A673 (cell line): ENCODE results near the gene KDM4E. TPM values are rescaled to one million over a fixed set of nuclear protein-coding genes. Genes with fewer than 3 reads are reported as not detected.

ENCODE experiments used
- BruUV-seq: library from RNA; stranded (reverse); fragments of 400-500 nt; replicated peaks from 2 replicates; lab custom pipeline; 2021; lab: Mats Ljungman, UMichigan
- CTCF ChIA-PET: fragments of 300-600 bp; sonication (Branson Sonifier 250); formaldehyde crosslinking; loops from one replicate; lab custom pipeline; 2022; ENCODE audit warnings: antibody characterized with exemption; lab: Charles Lee
- POLR2A ChIA-PET: fragments of 300-600 bp; sonication (Branson Sonifier 250); formaldehyde crosslinking; loops from one replicate; lab custom pipeline; 2022; ENCODE audit warnings: antibody characterized with exemption; ENCODE audit not compliant: low non-redundant PET; lab: Charles Lee
- DNase-seq: peaks from one replicate; pipeline ENCODE4 v3.0.0-alpha.2; 2015; ENCODE audit warnings: low spot score
- H3K27ac ChIP-seq: fragments of 200-600 bp; sonication (generic); 2 replicates; pipeline ENCODE4 v1.5.1; 2016; ENCODE audit warnings: mixed run types, low read depth, mild to moderate bottlenecking, mixed read lengths, antibody characterized with exemption, low read length; ENCODE audit not compliant: poor library complexity, severe bottlenecking
- H3K27me3 ChIP-seq: fragments of 200-600 bp; sonication (generic); replicated peaks from 2 replicates; pipeline ENCODE4 v1.6.1; 2017; ENCODE audit warnings: mixed run types, low read depth, mild to moderate bottlenecking, mixed read lengths, antibody characterized with exemption, low read length; ENCODE audit not compliant: insufficient read depth, poor library complexity
- H3K36me3 ChIP-seq: fragments of 200-600 bp; sonication (generic); 2 replicates; pipeline ENCODE4 v1.6.1; 2016; ENCODE audit warnings: mixed run types, mild to moderate bottlenecking, mixed read lengths, antibody characterized with exemption, low read length; ENCODE audit not compliant: insufficient read depth, poor library complexity, severe bottlenecking
- H3K4me1 ChIP-seq: fragments of 200-600 bp; sonication (generic); 2 replicates; pipeline ENCODE4 v1.6.1; 2017; ENCODE audit warnings: mixed run types, mild to moderate bottlenecking, mixed read lengths, antibody characterized with exemption, low read length; ENCODE audit not compliant: insufficient read depth, poor library complexity, severe bottlenecking
- H3K4me3 ChIP-seq: fragments of 200-600 bp; sonication (generic); 2 replicates; pipeline ENCODE4 v1.5.1; 2016; ENCODE audit warnings: low read depth, mixed run types, mild to moderate bottlenecking, mixed read lengths, low read length; ENCODE audit not compliant: poor library complexity, severe bottlenecking
- H3K9me3 ChIP-seq: fragments of 200-600 bp; sonication (generic); 2 replicates; pipeline ENCODE4 v1.6.1; 2016; ENCODE audit warnings: mixed run types, low read depth, mild to moderate bottlenecking, mixed read lengths, antibody characterized with exemption, low read length; ENCODE audit not compliant: poor library complexity, severe bottlenecking
- CTCF ChIP-seq: fragments of 300-800, 200-600 bp; sonication (generic); conservative IDR thresholded peaks from 2 replicates; pipeline ENCODE4 v1.5.1; 2017; ENCODE audit warnings: low read depth, mild to moderate bottlenecking, antibody characterized with exemption, low read length, moderate library complexity, mixed read lengths
- EZH2 ChIP-seq: fragments of 200-600 bp; sonication (generic); IDR thresholded peaks from 2 replicates; pipeline ENCODE4 v1.6.1; 2017; ENCODE audit warnings: borderline replicate concordance, low read depth, mild to moderate bottlenecking, mixed read lengths, antibody characterized with exemption, low read length; ENCODE audit not compliant: poor library complexity, severe bottlenecking
- intact Hi-C: fragments of 100-400 bp; cut with micrococcal nuclease; formaldehyde crosslinking; loops from one replicate; pipeline ENCODE4 v1.10.0; 2022; ENCODE audit not compliant: unreplicated experiment
- total RNA-seq: library from RNA; stranded (reverse); gene quantifications from 2 replicates; pipeline ENCODE4 v1.2.3, GENCODE V29; 2021

KDM4E gene
- total RNA-seq, 1 experiment from 2014 or later, result not detected

DNA sequence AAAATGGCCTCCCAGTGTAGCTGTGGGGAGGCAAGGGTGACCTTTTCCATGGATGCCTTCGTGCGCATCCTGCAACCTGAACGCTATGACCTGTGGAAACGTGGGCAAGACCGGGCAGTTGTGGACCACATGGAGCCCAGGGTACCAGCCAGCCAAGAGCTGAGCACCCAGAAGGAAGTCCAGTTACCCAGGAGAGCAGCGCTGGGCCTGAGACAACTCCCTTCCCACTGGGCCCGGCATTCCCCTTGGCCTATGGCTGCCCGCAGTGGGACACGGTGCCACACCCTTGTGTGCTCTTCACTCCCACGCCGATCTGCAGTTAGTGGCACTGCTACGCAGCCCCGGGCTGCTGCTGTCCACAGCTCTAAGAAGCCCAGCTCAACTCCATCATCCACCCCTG, 26.8 kb upstream of the KDM4E start:
- CTCF ChIA-PET, result no interaction called here
- intact Hi-C loops, result no loop called here
- POLR2A ChIA-PET, result no interaction called here

DNA sequence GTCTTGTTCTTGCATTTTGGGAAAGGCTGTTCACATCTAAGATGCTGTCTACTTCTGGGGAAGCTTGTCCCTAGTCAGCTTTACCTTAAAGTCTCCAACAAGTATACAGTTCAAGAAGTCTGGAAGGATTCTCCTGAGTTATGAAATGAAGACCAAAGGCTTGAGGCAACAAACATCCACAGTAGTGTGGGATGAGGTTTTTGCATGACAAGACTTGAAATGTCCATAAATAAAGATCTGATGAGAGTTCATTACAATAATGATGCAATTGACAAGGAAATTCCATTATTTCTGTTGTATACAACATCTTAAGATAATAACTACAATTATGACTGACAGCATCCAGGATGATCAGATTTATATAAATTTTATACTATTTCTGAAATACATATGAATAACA, 21.3 kb upstream of the KDM4E start:
- no peak for DNase-seq
- no peaks in the 10 kb centered on the region for H3K9me3 ChIP-seq
- intact Hi-C loops, result no loop called here
- CTCF ChIA-PET, result no interaction called here
- POLR2A ChIA-PET, result no interaction called here
- H3K27ac ChIP-seq, result no peak overlapping the region
- no peaks in the 10 kb centered on the region for H3K27me3 ChIP-seq
- no TSS peak for BruUV-seq
- H3K36me3 ChIP-seq, result no peaks in the 10 kb centered on the region
- no peaks in the 10 kb centered on the region for H3K4me1 ChIP-seq
- H3K4me3 ChIP-seq, result no peak overlapping the region
- TF ChIP-seq CTCF (no peak), EZH2 (no peak)

More for the DNA sequence above, 26.8 kb upstream of the KDM4E start:
- Histone ChIP-seq H3K27ac (no peak overlapping the region), H3K27me3 (peaks cover 3% of the 10 kb centered on the region), H3K4me1 (no peaks in the 10 kb centered on the region), H3K4me3 (no peak overlapping the region), H3K9me3 (no peaks in the 10 kb centered on the region), H3K36me3 (no peaks in the 10 kb centered on the region)
- no peak for DNase-seq
- TF ChIP-seq CTCF (no peak), EZH2 (no peak)
- BruUV-seq, result no TSS peak

GRCh38 chr11:95005642-95006041, 19.4 kb upstream of the KDM4E start:
- Histone ChIP-seq H3K27me3 (peaks cover 2% of the 10 kb centered on the region), H3K36me3 (no peaks in the 10 kb centered on the region), H3K4me1 (no peaks in the 10 kb centered on the region), H3K27ac (no peak overlapping the region), H3K9me3 (no peaks in the 10 kb centered on the region), H3K4me3 (no peak overlapping the region)
- no peak for TF ChIP-seq EZH2
- TF ChIP-seq CTCF, result no peak
- no TSS peak for BruUV-seq
- CTCF ChIA-PET, result no interaction called here
- intact Hi-C loops, result no loop called here
- DNase-seq, result no peak
- POLR2A ChIA-PET, result no interaction called here
